Peyer's patch (tissue), 4 donors: ENCODE results near the gene UIMC1. TPM values are rescaled to one million over a fixed set of nuclear protein-coding genes. Genes with fewer than 3 reads are reported as not detected.

ENCODE experiments used
- DNase-seq, 3 donors: peaks; one replicate each; pipeline ENCODE4 v3.0.0-alpha.2; 2017 to 2019
- H3K27ac ChIP-seq, 4 donors: fragments of 200-600 bp; sonication (generic); one replicate each; pipeline ENCODE4 v1.5.1; 2016 to 2019
- H3K27me3 ChIP-seq, 2 donors: fragments of 200-600 bp; sonication (generic); one replicate each; pipeline ENCODE4 v1.5.1; 2019
- H3K36me3 ChIP-seq, 3 donors: fragments of 200-600 bp; sonication (generic); one replicate each; pipeline ENCODE4 v1.5.1; 2016 to 2019
- H3K4me1 ChIP-seq, 4 donors: fragments of 200-600 bp; sonication (generic); one replicate each; pipeline ENCODE4 v1.5.1; 2016 to 2019
- H3K4me3 ChIP-seq, 4 donors: fragments of 200-600 bp; sonication (generic); 1 replicate in 3 of 4; 2 replicates in 1 of 4; pipeline ENCODE4 v1.5.1; 2016 to 2019; ENCODE audit warnings: mild to moderate bottlenecking in 1 of 4
- H3K9me3 ChIP-seq, 4 donors: fragments of 200-600 bp; sonication (generic); one replicate each; pipeline ENCODE4 v1.5.1; 2016 to 2019; ENCODE audit warnings: mild to moderate bottlenecking in 1 of 4
- CTCF ChIP-seq, 6 experiments: fragments of 450-650 bp in 4 of 6; fragments of 200-600 bp in 2 of 6; sonication (generic) in 1 of 6; IDR thresholded peaks; one replicate each; pipeline ENCODE4 v1.5.1; 2017 to 2019; ENCODE audit warnings: antibody characterized with exemption in 6 of 6, mild to moderate bottlenecking in 3 of 6, moderate library complexity in 1 of 6
- POLR2A ChIP-seq, 2 donors: fragments of 450-650 bp; IDR thresholded peaks; one replicate each; pipeline ENCODE4 v1.5.1; 2017; ENCODE audit warnings: antibody characterized with exemption in 2 of 2, mild to moderate bottlenecking in 2 of 2, moderate library complexity in 2 of 2
- total RNA-seq, 4 donors: library from RNA; depleted of rRNA; stranded (reverse); fragments of >200 nt; gene quantifications; one replicate each; pipeline ENCODE4 v1.1.0, GENCODE V29; 2016

UIMC1 gene
- total RNA-seq, 4 donors from 2014 or later = 22.4 to 111 (median 41.3) TPM

GRCh38 chr5:176881816-176882566 is 124.6 kb downstream of the UIMC1 start:
- no peak for TF ChIP-seq CTCF (IDR thresholded peaks at IDR 0.05)
- no peak for TF ChIP-seq POLR2A (IDR thresholded peaks at IDR 0.05)
- DNase-seq = no peak
- Histone ChIP-seq H3K27me3 (no peaks in the 10 kb centered on the region), H3K36me3 (no peaks in the 10 kb centered on the region), H3K4me1 (no peaks in the 10 kb centered on the region), H3K4me3 (no peak overlapping the region), H3K27ac (no peak overlapping the region), H3K9me3 (no peaks in the 10 kb centered on the region)

DNA sequence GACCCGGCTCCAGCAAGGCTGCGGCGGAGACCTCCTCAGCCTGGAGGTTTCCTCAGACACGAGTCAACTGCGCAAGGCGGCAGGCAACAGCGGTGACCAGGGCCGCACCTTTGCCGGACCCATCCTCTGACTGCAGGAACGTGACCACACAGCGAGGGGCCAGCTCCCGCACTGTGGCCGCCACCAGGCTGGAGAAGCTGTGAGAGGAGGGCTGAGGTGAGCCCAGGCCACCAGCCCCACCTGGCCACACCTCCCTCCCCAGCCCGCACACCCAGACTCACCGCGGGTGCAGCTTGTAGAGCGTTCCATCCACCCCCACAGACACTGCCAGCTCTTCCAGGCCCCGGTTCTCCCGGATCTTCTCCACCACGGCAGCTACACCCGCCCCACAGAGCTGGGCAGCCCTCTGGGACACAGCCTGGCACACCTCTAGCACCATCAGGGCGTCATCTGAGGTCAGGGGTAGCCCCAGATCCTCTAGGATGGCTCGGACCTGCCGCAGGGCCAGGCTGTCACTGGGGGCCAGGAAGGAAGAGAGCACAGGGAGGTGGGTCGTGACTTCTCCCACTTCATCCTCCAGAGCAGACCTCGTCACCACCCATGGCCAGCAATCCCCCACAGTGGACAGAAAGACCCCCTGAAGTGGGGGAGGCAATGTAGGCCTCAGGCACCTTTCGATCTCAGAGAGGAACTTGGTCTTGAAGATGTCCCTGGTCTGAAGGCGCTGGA is 125.4 kb downstream of the UIMC1 start:
- no peaks in the 10 kb centered on the region for H3K9me3 ChIP-seq
- no peak for TF ChIP-seq CTCF (IDR thresholded peaks at IDR 0.05)
- TF ChIP-seq POLR2A (IDR thresholded peaks at IDR 0.05) = no peak
- H3K4me1 ChIP-seq = no peaks in the 10 kb centered on the region
- H3K27ac ChIP-seq = no peak overlapping the region
- no peaks in the 10 kb centered on the region for H3K36me3 ChIP-seq
- no peak overlapping the region for H3K4me3 ChIP-seq
- no peak for DNase-seq
- no peaks in the 10 kb centered on the region for H3K27me3 ChIP-seq

- no peak for TF ChIP-seq POLR2A (IDR thresholded peaks at IDR 0.05)
- no peak for TF ChIP-seq CTCF (IDR thresholded peaks at IDR 0.05)
- no peak overlapping the region for H3K4me3 ChIP-seq
- no peaks in the 10 kb centered on the region for H3K27me3 ChIP-seq
- H3K4me1 ChIP-seq = no peaks in the 10 kb centered on the region
- DNase-seq = no peak
- no peaks in the 10 kb centered on the region for H3K36me3 ChIP-seq
- no peak overlapping the region for H3K27ac ChIP-seq
- no peaks in the 10 kb centered on the region for H3K9me3 ChIP-seq
Measured at GRCh38 chr5:176880366-176881020, 126.1 kb downstream of the UIMC1 start.

GRCh38 chr5:176879663-176880361 is 126.8 kb downstream of the UIMC1 start:
- no peak for DNase-seq
- Histone ChIP-seq H3K4me1 (no peaks in the 10 kb centered on the region), H3K4me3 (no peak overlapping the region), H3K9me3 (no peaks in the 10 kb centered on the region), H3K27me3 (no peaks in the 10 kb centered on the region), H3K36me3 (no peaks in the 10 kb centered on the region), H3K27ac (no peak overlapping the region)
- TF ChIP-seq POLR2A (IDR thresholded peaks at IDR 0.05) (no peak), CTCF (IDR thresholded peaks at IDR 0.05) (no peak)

DNA sequence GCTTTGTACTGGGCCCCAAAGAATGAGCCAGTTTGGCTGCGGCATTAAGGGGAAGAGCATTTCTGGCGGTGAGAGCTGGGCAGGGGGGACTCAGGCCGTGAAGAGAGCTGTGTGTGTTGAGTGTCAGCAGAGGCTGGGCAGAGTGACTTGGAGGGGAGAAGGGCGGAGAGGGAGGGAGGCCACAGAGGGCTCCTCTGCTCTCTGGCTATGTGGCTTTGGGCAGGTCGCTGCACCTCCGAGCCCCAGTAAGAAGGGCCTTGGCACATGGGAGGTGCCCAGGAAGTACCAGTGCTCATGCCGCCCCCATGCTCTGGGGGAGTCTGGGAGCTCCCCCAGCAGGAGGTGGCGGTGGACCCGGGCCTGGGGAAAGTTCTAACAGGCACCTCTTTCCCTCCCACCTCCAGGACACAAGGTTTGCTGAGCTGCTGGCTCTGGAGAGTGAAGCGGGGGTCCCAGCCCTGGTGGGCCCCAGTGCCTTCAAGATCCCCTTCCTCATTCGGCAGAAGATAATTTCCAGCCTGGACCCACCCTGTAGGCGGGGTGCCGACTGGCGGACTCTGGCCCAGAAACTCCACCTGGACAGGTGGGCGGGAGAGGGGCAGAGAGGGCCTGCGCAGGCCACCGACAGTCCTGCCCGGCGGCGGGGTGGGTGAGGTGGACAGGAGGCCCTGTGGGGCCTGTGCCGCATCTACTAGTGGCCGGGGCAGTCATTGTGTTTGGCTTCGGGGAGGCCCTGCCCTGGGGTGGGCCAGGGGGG is 127.5 kb downstream of the UIMC1 start:
- DNase-seq = no peak
- Histone ChIP-seq H3K36me3 (no peaks in the 10 kb centered on the region), H3K4me3 (no peak overlapping the region), H3K9me3 (no peaks in the 10 kb centered on the region), H3K27me3 (no peaks in the 10 kb centered on the region), H3K27ac (no peak overlapping the region), H3K4me1 (no peaks in the 10 kb centered on the region)
- TF ChIP-seq CTCF (IDR thresholded peaks at IDR 0.05) = no peak
- TF ChIP-seq POLR2A (IDR thresholded peaks at IDR 0.05) = no peak
